ENCODE results near the gene ACER3. TPM values are rescaled to one million over a fixed set of nuclear protein-coding genes. Genes with fewer than 3 reads are reported as not detected.
"Not testable (repeated sequence)": the region's sequence is repeated elsewhere in the genome, so short reads cannot be mapped to it uniquely, and the experiment has no call there.

ACER3 gene
- total RNA-seq, 1 donor from 2014 or later = 17.3 TPM

DNA sequence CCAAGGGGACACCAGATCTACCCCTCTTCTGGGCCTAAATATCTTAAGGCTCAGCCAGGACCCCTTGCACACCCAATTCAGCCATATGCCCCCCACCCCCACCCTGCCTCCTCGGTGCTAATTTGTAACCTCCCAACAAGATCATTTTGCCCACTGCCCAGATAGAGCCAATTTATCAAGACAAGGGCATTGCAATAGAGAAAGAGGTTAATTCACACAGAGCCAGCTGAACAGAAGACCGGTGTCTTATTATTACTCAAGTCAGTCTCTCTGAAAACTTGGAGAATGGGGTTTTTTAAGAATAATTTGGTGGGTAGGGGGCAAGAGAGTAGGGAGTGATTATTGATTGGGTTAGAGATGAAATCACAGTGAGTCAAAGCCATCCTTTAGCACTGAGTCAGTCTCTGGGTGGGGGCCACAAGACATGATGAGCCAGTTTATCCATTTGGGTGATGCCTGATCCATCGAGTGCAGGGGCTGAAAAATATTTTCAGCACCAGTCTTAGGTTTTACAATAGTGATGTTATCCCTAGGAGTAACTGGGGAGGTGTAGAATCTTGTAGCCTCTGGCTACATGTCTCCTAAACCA, 196.2 kb downstream of the ACER3 start:
- H3K4me3 Mint-ChIP-seq (ENCODE audit: unreplicated experiment) = no peak overlapping the region
- H3K36me3 Mint-ChIP-seq (ENCODE audit: low read depth, unreplicated experiment) = no peaks in the 10 kb centered on the region
- no peak overlapping the region for H3K27ac Mint-ChIP-seq (ENCODE audit: unreplicated experiment)
- TF ChIP-seq, protein P1, sequence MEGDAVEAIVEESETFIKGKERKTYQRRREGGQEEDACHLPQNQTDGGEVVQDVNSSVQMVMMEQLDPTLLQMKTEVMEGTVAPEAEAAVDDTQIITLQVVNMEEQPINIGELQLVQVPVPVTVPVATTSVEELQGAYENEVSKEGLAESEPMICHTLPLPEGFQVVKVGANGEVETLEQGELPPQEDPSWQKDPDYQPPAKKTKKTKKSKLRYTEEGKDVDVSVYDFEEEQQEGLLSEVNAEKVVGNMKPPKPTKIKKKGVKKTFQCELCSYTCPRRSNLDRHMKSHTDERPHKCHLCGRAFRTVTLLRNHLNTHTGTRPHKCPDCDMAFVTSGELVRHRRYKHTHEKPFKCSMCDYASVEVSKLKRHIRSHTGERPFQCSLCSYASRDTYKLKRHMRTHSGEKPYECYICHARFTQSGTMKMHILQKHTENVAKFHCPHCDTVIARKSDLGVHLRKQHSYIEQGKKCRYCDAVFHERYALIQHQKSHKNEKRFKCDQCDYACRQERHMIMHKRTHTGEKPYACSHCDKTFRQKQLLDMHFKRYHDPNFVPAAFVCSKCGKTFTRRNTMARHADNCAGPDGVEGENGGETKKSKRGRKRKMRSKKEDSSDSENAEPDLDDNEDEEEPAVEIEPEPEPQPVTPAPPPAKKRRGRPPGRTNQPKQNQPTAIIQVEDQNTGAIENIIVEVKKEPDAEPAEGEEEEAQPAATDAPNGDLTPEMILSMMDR (IDR thresholded peaks at IDR 0.05; ENCODE audit: unreplicated experiment) = no peak
- H3K9me3 Mint-ChIP-seq (ENCODE audit: unreplicated experiment) = no peaks in the 10 kb centered on the region
- DNase-seq (ENCODE audit: low spot score) = no peak
- H3K27me3 Mint-ChIP-seq (ENCODE audit: unreplicated experiment) = peaks cover 9% of the 10 kb centered on the region
- H3K4me1 Mint-ChIP-seq (ENCODE audit: unreplicated experiment) = no peaks in the 10 kb centered on the region

DNA sequence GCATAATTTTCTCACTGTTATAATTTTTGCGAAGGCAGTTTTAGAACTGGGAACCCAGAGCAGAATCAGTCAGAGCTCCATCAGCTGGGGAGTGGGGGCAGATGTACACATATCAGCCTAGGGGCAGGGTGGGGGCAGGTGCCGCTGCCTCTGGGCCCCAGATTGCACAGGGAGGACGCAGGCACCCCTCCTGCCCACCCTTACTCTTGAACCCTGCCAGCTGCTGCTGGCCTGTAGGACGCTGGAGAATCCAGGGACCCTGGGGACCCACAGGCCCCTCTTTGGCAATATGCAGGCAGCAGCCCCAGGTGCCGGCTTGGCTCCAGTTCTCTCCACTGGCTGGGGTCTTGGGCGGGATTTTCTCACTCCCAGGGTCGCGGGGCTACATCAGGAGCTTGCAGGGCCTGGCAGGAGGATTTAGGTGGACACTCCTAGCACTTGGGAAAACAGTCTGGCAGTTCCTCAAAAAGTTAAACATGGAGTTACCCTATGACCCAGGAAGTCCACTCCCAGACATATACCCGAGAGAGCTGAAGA, 197.3 kb downstream of the ACER3 start:
- Mint-ChIP-seq H3K27me3 (ENCODE audit: unreplicated experiment) (peaks cover 7% of the 10 kb centered on the region), H3K36me3 (ENCODE audit: low read depth, unreplicated experiment) (no peaks in the 10 kb centered on the region), H3K9me3 (ENCODE audit: unreplicated experiment) (no peaks in the 10 kb centered on the region), H3K27ac (ENCODE audit: unreplicated experiment) (no peak overlapping the region), H3K4me1 (ENCODE audit: unreplicated experiment) (no peaks in the 10 kb centered on the region), H3K4me3 (ENCODE audit: unreplicated experiment) (no peak overlapping the region)
- TF ChIP-seq, protein P1 (IDR thresholded peaks at IDR 0.05; ENCODE audit: unreplicated experiment) = no peak
- DNase-seq (ENCODE audit: low spot score) = no peak

DNA sequence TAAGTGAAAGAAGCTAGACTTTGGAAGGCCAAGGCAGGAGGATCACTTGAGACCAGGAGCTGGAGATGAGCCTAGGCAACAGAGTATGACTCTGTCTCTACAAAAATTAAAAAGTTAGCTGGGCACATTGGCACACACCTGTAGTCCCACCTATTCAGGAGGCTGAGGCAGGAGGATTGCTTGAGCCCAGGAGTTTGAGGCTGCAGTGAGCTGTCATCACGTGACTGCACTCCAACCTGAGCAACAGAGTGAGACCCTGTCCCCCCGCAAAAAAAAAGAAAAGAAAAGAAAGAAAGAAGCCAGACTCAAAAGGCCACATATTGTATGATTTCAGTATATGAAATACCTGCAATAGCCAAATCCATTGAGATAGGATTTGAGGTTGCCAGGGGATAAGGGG, 198.2 kb downstream of the ACER3 start:
- H3K4me3 Mint-ChIP-seq (ENCODE audit: unreplicated experiment) = no peak overlapping the region
- H3K27me3 Mint-ChIP-seq (ENCODE audit: unreplicated experiment) = peaks cover 7% of the 10 kb centered on the region
- TF ChIP-seq, protein P1 (IDR thresholded peaks at IDR 0.05; ENCODE audit: unreplicated experiment) = no peak
- H3K9me3 Mint-ChIP-seq (ENCODE audit: unreplicated experiment) = no peaks in the 10 kb centered on the region
- no peak for DNase-seq (ENCODE audit: low spot score)
- H3K27ac Mint-ChIP-seq (ENCODE audit: unreplicated experiment) = no peak overlapping the region
- H3K36me3 Mint-ChIP-seq (ENCODE audit: low read depth, unreplicated experiment) = no peaks in the 10 kb centered on the region
- no peaks in the 10 kb centered on the region for H3K4me1 Mint-ChIP-seq (ENCODE audit: unreplicated experiment)

DNA sequence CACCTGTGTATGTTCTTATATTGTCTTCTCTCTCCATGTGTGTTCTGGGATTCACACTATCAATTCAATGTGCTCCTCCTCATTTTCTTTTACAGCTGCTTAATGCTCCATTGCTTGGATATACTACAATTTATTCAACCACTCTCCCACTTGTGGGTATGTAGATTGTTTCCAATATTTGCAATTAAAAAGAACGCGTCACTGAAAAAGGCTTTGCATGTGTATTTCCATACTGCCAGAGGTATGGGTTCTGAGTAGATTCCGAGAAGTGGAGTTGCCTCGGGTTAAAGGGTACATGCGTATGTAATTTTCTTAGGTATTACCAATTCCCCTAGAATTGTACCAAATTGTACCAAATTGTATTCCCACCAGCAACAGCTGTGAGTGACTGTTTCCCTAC, 199.1 kb downstream of the ACER3 start:
- TF ChIP-seq, protein P1 (IDR thresholded peaks at IDR 0.05; ENCODE audit: unreplicated experiment) = no peak
- H3K27me3 Mint-ChIP-seq (ENCODE audit: unreplicated experiment) = peaks cover 7% of the 10 kb centered on the region
- H3K27ac Mint-ChIP-seq (ENCODE audit: unreplicated experiment) = no peak overlapping the region
- H3K4me1 Mint-ChIP-seq (ENCODE audit: unreplicated experiment) = no peaks in the 10 kb centered on the region
- H3K9me3 Mint-ChIP-seq (ENCODE audit: unreplicated experiment) = no peaks in the 10 kb centered on the region
- no peaks in the 10 kb centered on the region for H3K36me3 Mint-ChIP-seq (ENCODE audit: low read depth, unreplicated experiment)
- H3K4me3 Mint-ChIP-seq (ENCODE audit: unreplicated experiment) = no peak overlapping the region
- no peak for DNase-seq (ENCODE audit: low spot score)

DNA sequence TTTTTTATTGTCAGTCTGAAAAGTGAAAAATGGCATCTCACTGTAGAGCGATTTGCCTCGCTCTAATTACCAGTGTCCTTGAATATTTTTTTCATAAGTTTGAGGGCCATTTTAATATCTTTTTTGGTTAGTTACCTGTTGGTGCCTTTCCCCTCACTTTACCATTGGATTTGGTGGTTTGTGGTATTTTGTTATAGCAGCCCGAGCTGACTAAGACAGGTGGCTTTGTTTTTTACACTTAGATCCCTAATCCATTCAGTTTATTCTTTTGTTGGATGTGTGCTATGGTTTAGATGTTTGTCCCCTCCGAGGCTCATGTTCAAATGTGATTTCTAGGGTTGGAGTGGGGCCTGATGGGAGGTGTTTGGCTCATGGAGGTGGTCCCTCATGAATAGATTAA, 199.5 kb downstream of the ACER3 start:
- no peaks in the 10 kb centered on the region for H3K9me3 Mint-ChIP-seq (ENCODE audit: unreplicated experiment)
- TF ChIP-seq, protein P1 (IDR thresholded peaks at IDR 0.05; ENCODE audit: unreplicated experiment) = no peak
- H3K27me3 Mint-ChIP-seq (ENCODE audit: unreplicated experiment) = peaks cover 8% of the 10 kb centered on the region
- H3K27ac Mint-ChIP-seq (ENCODE audit: unreplicated experiment) = no peak overlapping the region
- no peaks in the 10 kb centered on the region for H3K4me1 Mint-ChIP-seq (ENCODE audit: unreplicated experiment)
- no peaks in the 10 kb centered on the region for H3K36me3 Mint-ChIP-seq (ENCODE audit: low read depth, unreplicated experiment)
- DNase-seq (ENCODE audit: low spot score) = no peak
- H3K4me3 Mint-ChIP-seq (ENCODE audit: unreplicated experiment) = no peak overlapping the region

DNA sequence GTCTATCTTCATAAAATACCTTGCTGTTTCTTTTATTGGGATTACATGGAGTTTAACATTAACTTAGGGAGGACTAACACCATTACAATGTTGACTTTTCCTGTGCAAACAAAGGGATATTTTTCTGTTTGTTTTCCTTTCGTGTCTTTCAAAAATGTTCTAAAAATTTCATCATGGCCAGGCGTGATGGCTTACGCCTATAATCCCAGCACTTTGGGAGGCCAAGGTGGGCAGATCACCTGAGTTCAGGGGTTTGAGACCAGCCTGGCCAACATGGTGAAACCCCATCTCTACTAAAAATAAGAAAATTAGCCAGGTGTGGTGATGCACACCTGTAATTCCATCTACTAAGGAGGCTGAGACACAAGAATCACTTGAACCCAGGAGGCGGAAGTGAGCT, 200.5 kb downstream of the ACER3 start:
- H3K4me3 Mint-ChIP-seq (ENCODE audit: unreplicated experiment); DNase-seq (ENCODE audit: low spot score); H3K4me1 Mint-ChIP-seq (ENCODE audit: unreplicated experiment); H3K36me3 Mint-ChIP-seq (ENCODE audit: low read depth, unreplicated experiment); H3K9me3 Mint-ChIP-seq (ENCODE audit: unreplicated experiment); H3K27ac Mint-ChIP-seq (ENCODE audit: unreplicated experiment); H3K27me3 Mint-ChIP-seq (ENCODE audit: unreplicated experiment): not testable (repeated sequence)

Measured in endothelial cell (in vitro differentiated cells).